Measurements from ENCODE around the gene SUV39H2. TPM values are rescaled to one million over a fixed set of nuclear protein-coding genes. Genes with fewer than 3 reads are reported as not detected.
"Not testable (repeated sequence)": the region's sequence is repeated elsewhere in the genome, so short reads cannot be mapped to it uniquely, and the experiment has no call there.

SUV39H2 gene
- polyA plus RNA-seq (ENCODE audit: insufficient read length in 4 of 4) = 10 to 100 TPM; 18.1 to 27.4 (median 23.4) TPM

- peak; percentile 90 to 94 (median 92) for DNase-seq (ENCODE audit: low read depth in 4 of 4, low spot score in 3 of 4)
Observed at GRCh38 chr10:14878266-14879123, at the start of gene SUV39H2. SUV39H2 (plus strand) TSS chr10:14878866; CDS start chr10:14878889, 23 bp downstream.

- no peak for DNase-seq (ENCODE audit: low read depth in 4 of 4, low spot score in 3 of 4)
Observed at GRCh38 chr10:14833106-14833505, 45.6 kb upstream of the SUV39H2 start.

- no peak for DNase-seq (ENCODE audit: low read depth in 4 of 4, low spot score in 3 of 4)
Observed at GRCh38 chr10:14836208-14836607, 42.5 kb upstream of the SUV39H2 start.

GRCh38 chr10:14837003-14837756, 41.5 kb upstream of the SUV39H2 start:
- DNase-seq (ENCODE audit: low read depth in 4 of 4, low spot score in 3 of 4) = peak in 1 of 4 donors; percentile 51

- DNase-seq (ENCODE audit: low read depth in 4 of 4, low spot score in 3 of 4) = peak; percentile 99 to 100 (median 100)
Observed at GRCh38 chr10:14837757-14838581, 40.7 kb upstream of the SUV39H2 start, which contains the start of the genes CDNF, HSPA14 and MSANTD7. CDNF (minus strand) TSS chr10:14838037; CDS start chr10:14837946, 91 bp downstream. HSPA14 (plus strand) TSS chr10:14838306; CDS start chr10:14838403, 97 bp downstream. MSANTD7 (plus strand) TSS chr10:14838306; CDS start chr10:14842285, 3,979 bp downstream.

- peak in 1 of 4 donors; percentile 48 for DNase-seq (ENCODE audit: low read depth in 4 of 4, low spot score in 3 of 4)
Observed at GRCh38 chr10:14838582-14839304, 39.9 kb upstream of the SUV39H2 start.

- no peak for DNase-seq (ENCODE audit: low read depth in 4 of 4, low spot score in 3 of 4)
Observed at GRCh38 chr10:14839305-14839695, 39.4 kb upstream of the SUV39H2 start.

- no peak for DNase-seq (ENCODE audit: low read depth in 4 of 4, low spot score in 3 of 4)
Observed at GRCh38 chr10:14840178-14840577, 38.5 kb upstream of the SUV39H2 start.

GRCh38 chr10:14843327-14843988, 35.2 kb upstream of the SUV39H2 start:
- no peak for DNase-seq (ENCODE audit: low read depth in 4 of 4, low spot score in 3 of 4)

GRCh38 chr10:14844948-14845347, 33.7 kb upstream of the SUV39H2 start:
- no peak for DNase-seq (ENCODE audit: low read depth in 4 of 4, low spot score in 3 of 4)

- DNase-seq (ENCODE audit: low read depth in 4 of 4, low spot score in 3 of 4) = no peak
Observed at GRCh38 chr10:14852236-14852635, 26.4 kb upstream of the SUV39H2 start.

GRCh38 chr10:14855453-14855852, 23.2 kb upstream of the SUV39H2 start:
- DNase-seq (ENCODE audit: low read depth in 4 of 4, low spot score in 3 of 4) = no peak

GRCh38 chr10:14858338-14858960, 20.2 kb upstream of the SUV39H2 start:
- no peak for DNase-seq (ENCODE audit: low read depth in 4 of 4, low spot score in 3 of 4)

GRCh38 chr10:14859043-14859442, 19.6 kb upstream of the SUV39H2 start:
- no peak for DNase-seq (ENCODE audit: low read depth in 4 of 4, low spot score in 3 of 4)

GRCh38 chr10:14859775-14860174, 18.9 kb upstream of the SUV39H2 start:
- no peak for DNase-seq (ENCODE audit: low read depth in 4 of 4, low spot score in 3 of 4)

GRCh38 chr10:14860791-14861190, 17.9 kb upstream of the SUV39H2 start:
- no peak for DNase-seq (ENCODE audit: low read depth in 4 of 4, low spot score in 3 of 4)

GRCh38 chr10:14864466-14864865, 14.2 kb upstream of the SUV39H2 start:
- not testable (repeated sequence) for DNase-seq (ENCODE audit: low read depth in 4 of 4, low spot score in 3 of 4)

GRCh38 chr10:14864871-14865270, 13.8 kb upstream of the SUV39H2 start:
- not testable (repeated sequence) for DNase-seq (ENCODE audit: low read depth in 4 of 4, low spot score in 3 of 4)
